GM12874 (cell line): ENCODE data around the gene NUDT1.

Source experiments
- TF ChIP-seq, protein P1 (sequence below): IDR thresholded peaks from 2 replicates; pipeline ENCODE4 v1.5.1; 2011; ENCODE audit warnings: low read depth, mild to moderate bottlenecking, control low read depth, low read length, moderate library complexity; ENCODE audit not compliant: insufficient read depth

NUDT1 gene

DNA sequence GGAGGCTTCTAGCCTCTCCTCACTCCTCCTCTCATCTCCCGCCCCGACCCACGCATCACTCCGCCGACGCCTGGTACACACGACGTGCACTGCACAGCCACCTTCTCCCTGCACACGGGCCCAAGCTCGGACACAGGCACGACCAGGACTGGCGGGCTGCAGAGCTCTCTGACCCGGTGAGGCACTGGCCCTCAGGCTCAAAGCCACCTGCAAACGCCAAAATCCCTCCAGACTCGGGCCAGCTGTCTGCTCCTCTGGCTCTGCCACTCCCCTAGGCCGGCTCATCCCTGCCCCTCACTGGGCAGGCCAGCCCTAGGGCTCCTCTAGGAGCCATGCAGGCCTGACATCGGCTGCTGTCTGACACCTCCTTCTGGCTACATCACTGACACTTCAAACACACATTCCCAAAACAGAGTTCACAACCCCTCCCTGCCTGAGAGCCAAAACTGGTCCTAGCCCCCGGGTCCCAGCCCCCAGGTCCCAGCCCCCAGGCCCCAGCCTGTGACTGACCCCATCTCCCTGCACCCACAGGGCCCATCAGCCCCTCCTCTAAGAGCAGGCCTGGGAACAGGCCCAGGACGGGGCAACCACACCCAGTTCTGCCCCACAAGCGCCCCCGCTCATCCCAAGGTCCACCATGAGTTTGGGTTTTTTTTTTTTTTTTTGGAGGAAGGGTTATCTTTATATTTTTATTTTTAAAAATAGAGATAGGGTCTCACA is 44.4 kb upstream of the NUDT1 start:
- TF ChIP-seq, protein P1, sequence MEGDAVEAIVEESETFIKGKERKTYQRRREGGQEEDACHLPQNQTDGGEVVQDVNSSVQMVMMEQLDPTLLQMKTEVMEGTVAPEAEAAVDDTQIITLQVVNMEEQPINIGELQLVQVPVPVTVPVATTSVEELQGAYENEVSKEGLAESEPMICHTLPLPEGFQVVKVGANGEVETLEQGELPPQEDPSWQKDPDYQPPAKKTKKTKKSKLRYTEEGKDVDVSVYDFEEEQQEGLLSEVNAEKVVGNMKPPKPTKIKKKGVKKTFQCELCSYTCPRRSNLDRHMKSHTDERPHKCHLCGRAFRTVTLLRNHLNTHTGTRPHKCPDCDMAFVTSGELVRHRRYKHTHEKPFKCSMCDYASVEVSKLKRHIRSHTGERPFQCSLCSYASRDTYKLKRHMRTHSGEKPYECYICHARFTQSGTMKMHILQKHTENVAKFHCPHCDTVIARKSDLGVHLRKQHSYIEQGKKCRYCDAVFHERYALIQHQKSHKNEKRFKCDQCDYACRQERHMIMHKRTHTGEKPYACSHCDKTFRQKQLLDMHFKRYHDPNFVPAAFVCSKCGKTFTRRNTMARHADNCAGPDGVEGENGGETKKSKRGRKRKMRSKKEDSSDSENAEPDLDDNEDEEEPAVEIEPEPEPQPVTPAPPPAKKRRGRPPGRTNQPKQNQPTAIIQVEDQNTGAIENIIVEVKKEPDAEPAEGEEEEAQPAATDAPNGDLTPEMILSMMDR: no peak

DNA sequence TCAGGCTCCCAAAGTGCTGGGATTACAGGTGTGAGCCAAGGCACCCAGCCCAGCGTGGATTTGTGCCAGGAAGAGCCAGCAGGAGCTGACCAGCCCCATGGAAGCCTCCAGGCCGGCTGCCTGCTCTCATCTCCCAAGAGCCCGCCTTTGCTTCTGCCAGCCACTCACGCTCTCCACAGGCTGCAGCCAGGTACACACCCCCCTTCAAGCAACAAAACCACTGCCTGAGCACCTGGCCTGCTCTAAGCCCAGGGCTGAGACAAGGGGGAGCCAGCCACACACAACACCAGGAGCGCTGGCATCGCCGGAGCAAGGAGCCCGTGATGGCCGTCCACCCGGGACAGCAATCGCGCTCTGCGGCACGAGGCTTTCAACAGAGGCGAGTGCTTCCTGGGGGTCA is 43.8 kb upstream of the NUDT1 start:
- TF ChIP-seq, protein P1: no peak

DNA sequence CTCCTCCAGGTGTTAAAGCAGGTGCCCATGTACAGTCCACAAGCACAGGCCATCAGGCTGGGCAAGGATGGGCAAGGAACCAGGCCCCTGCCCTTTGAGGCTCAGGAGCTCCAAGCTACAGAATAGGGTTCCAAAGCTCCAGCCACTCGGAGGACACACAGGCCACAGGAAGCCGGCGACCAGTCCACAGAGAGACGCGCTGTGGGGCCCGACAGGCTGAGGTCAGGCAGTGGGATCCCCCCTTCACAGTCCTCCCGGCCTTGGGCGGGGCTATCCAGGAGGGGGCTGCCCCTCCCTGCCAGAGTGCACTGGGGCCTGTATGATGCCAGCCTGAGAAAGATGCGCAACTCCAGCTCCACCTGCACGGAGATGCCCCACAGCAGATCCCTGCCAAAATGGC is 43.3 kb upstream of the NUDT1 start:
- TF ChIP-seq, protein P1: no peak

DNA sequence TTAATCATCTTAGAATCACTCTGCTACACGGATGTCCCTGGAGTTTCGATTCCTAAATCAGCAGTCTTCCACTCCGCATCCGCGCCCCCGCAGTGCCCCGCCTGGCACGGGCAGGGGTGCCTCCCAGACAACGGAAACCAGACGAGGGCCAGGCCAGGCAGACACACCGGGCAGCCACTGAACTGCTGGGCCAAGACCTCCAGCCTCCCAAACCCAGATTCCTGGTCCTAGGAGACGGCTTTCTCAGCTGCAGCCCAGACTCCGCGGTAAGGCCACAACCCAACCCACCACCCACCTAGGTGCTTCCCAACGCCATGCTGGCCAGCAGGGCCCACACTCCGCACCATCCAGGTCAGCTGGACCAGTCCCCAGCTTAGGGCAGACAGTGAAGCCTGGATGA is 42.5 kb upstream of the NUDT1 start:
- TF ChIP-seq, protein P1: no peak

DNA sequence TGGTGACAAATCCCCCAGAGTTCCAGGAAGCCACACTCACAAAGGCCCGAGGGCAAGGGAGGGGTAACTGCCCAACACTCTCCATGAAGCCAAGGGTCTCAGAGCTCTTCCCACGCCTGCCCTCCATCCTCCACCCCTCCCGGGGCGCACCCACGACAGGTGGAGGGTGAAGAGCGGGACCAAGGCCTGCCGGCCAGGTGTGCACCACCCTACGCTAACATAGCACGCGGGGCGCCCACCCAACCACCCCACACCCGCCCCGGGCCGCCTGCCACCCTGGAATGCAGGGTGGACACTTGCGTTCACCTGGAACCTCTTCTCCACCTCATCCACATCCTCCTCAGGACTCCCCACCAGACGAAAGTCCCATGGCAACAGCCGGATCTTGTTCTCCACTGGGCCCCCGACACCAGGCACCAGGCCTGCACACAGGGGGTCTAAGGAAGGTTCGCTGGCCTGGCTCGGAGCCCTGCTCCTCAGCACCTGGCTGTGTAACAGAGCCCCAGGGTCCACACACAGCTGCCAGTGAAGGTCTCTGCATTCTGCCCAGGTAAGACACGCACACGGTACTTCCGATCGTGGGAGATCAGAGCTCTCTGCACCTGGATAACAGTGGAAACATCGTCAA is 42.0 kb upstream of the NUDT1 start:
- TF ChIP-seq, protein P1: no peak

DNA sequence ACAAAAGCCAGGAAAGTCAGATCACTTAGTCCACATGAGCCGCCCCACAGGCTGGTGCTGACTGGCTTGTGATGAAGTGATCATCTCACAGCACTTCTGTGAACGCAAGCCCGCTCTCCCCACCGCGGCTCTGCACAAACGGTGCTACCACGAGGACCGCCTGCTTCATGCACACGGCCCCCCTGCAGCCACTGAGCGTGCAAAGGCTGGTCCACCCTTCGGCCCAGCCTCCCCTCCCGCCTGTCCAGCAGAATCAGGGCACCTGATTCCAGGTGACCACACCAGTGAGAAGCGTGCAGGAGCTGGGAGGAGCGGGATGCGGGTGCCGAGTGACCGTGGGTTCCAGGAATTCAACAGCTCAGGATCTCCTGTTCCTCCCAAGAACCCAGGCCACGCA is 41.4 kb upstream of the NUDT1 start:
- TF ChIP-seq, protein P1: no peak

DNA sequence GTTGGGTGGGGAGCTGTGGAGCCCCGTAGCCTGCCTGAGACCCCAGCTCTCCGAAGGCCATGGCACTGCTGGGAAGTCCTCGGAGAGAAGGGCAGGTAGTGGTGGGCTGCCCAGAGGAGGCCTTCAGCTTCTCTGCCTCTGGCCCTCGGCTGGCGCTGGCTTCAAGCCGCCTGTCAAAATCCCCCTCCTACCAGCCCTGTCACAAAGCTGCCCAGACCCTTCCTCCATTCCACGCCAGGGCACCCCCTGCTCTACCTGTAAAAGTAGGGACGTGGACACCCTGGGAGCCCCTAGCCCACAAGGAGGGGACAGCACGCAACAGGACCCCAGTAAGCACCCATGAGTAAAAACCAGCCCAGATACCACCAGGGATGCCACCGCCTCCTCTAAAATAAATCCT is 40.9 kb upstream of the NUDT1 start:
- TF ChIP-seq, protein P1: no peak
